HG03457 (cell line): ENCODE measurements around the gene PTPRA.
A peak's percentile ranks its signal among the peaks of the same experiment; 100 is the strongest.
"Not testable (repeated sequence)": the region's sequence is repeated elsewhere in the genome, so short reads cannot be mapped to it uniquely, and the experiment has no call there.

ENCODE experiments used
- ATAC-seq: cut with Tn5 transposase; IDR thresholded peaks from one replicate; pipeline ENCODE4 v1.9.1; 2021; ENCODE audit warnings: moderate number of reproducible peaks; ENCODE audit not compliant: unreplicated experiment

The PTPRA gene

GRCh38 chr20:3041854-3042409 lies 168.7 kb downstream of the PTPRA start:
- ATAC-seq, result no peak

- ATAC-seq, result no peak
These were observed 169.3 kb downstream of the PTPRA start for GRCh38 chr20:3042625-3043024.

- no peak for ATAC-seq
These were observed 170.0 kb downstream of the PTPRA start, which contains the start of gene GNRH2 for GRCh38 chr20:3043322-3043721. GNRH2 (plus strand) TSS chr20:3043622; CDS start chr20:3044415, 793 bp downstream.

- ATAC-seq, result no peak
These were observed 171.2 kb downstream of the PTPRA start for GRCh38 chr20:3044336-3044965.

- peak; percentile 26 for ATAC-seq
These were observed 171.9 kb downstream of the PTPRA start for GRCh38 chr20:3045042-3045815.

- ATAC-seq, result peak; percentile 76
These were observed 172.8 kb downstream of the PTPRA start, which contains the start of gene MRPS26 for GRCh38 chr20:3045816-3046676. MRPS26 (plus strand) TSS chr20:3046052; CDS start chr20:3046069, 17 bp downstream.

- ATAC-seq, result peak; percentile 6
These were observed 173.6 kb downstream of the PTPRA start for GRCh38 chr20:3046677-3047462.

GRCh38 chr20:3047486-3048419 lies 174.5 kb downstream of the PTPRA start:
- no peak for ATAC-seq

- no peak for ATAC-seq
These were observed 178.2 kb downstream of the PTPRA start for GRCh38 chr20:3051385-3052019.

GRCh38 chr20:3059489-3059888 lies 186.2 kb downstream of the PTPRA start:
- no peak for ATAC-seq

GRCh38 chr20:3064119-3064518 lies 190.8 kb downstream of the PTPRA start:
- not testable (repeated sequence) for ATAC-seq

GRCh38 chr20:3067139-3068014 lies 194.1 kb downstream of the PTPRA start:
- no peak for ATAC-seq

GRCh38 chr20:3068075-3068474 lies 194.8 kb downstream of the PTPRA start:
- no peak for ATAC-seq

- no peak for ATAC-seq
These were observed 196.0 kb downstream of the PTPRA start for GRCh38 chr20:3068986-3069900.

- ATAC-seq, result no peak
These were observed 197.4 kb downstream of the PTPRA start for GRCh38 chr20:3070725-3071124.

GRCh38 chr20:3071266-3071609 lies 198.0 kb downstream of the PTPRA start:
- ATAC-seq, result no peak
